HG03066 (cell line): ENCODE data around the gene KLHL6.
"Not testable (repeated sequence)": the region's sequence is repeated elsewhere in the genome, so short reads cannot be mapped to it uniquely, and the experiment has no call there.

Experiments used
- ATAC-seq: cut with Tn5 transposase; IDR thresholded peaks from one replicate; pipeline ENCODE4 v1.9.1; 2021; ENCODE audit warnings: low read depth; ENCODE audit not compliant: unreplicated experiment

The KLHL6 gene

GRCh38 chr3:183570191-183570590, 14.7 kb upstream of the KLHL6 start:
- ATAC-seq, result not testable (repeated sequence)

GRCh38 chr3:183566880-183567279, 11.4 kb upstream of the KLHL6 start:
- ATAC-seq, result no peak

- no peak for ATAC-seq
These were observed 8.5 kb upstream of the KLHL6 start for GRCh38 chr3:183564046-183564445.

GRCh38 chr3:183563536-183563874, 8.0 kb upstream of the KLHL6 start:
- ATAC-seq, result no peak

GRCh38 chr3:183560607-183561006, 5.1 kb upstream of the KLHL6 start:
- no peak for ATAC-seq

- no peak for ATAC-seq
These were observed 3.0 kb upstream of the KLHL6 start for GRCh38 chr3:183558495-183558894.

GRCh38 chr3:183556722-183557121, 1.2 kb upstream of the KLHL6 start:
- ATAC-seq, result no peak

GRCh38 chr3:183554377-183554776, 1.1 kb downstream of the KLHL6 start:
- no peak for ATAC-seq

GRCh38 chr3:183553334-183554026, 2.0 kb downstream of the KLHL6 start:
- no peak for ATAC-seq

GRCh38 chr3:183551930-183552329, 3.6 kb downstream of the KLHL6 start:
- ATAC-seq, result no peak

GRCh38 chr3:183548262-183548769, 7.2 kb downstream of the KLHL6 start:
- no peak for ATAC-seq

- no peak for ATAC-seq
These were observed 8.9 kb downstream of the KLHL6 start for GRCh38 chr3:183546625-183547024.

- ATAC-seq, result no peak
These were observed 9.8 kb downstream of the KLHL6 start for GRCh38 chr3:183545708-183546107.

GRCh38 chr3:183542355-183542754, 13.2 kb downstream of the KLHL6 start:
- no peak for ATAC-seq

GRCh38 chr3:183541738-183542137, 13.8 kb downstream of the KLHL6 start:
- ATAC-seq, result no peak

GRCh38 chr3:183541235-183541655, 14.3 kb downstream of the KLHL6 start:
- ATAC-seq, result no peak

GRCh38 chr3:183540501-183541234, 14.8 kb downstream of the KLHL6 start:
- ATAC-seq, result peak; percentile 47

GRCh38 chr3:183539811-183540210, 15.7 kb downstream of the KLHL6 start:
- no peak for ATAC-seq

- ATAC-seq, result no peak
These were observed 17.0 kb downstream of the KLHL6 start for GRCh38 chr3:183538486-183538885.

GRCh38 chr3:183537295-183537730, 18.2 kb downstream of the KLHL6 start:
- no peak for ATAC-seq

GRCh38 chr3:183536238-183536880, 19.1 kb downstream of the KLHL6 start:
- no peak for ATAC-seq
